ENCODE data around the gene AATK.

DNA sequence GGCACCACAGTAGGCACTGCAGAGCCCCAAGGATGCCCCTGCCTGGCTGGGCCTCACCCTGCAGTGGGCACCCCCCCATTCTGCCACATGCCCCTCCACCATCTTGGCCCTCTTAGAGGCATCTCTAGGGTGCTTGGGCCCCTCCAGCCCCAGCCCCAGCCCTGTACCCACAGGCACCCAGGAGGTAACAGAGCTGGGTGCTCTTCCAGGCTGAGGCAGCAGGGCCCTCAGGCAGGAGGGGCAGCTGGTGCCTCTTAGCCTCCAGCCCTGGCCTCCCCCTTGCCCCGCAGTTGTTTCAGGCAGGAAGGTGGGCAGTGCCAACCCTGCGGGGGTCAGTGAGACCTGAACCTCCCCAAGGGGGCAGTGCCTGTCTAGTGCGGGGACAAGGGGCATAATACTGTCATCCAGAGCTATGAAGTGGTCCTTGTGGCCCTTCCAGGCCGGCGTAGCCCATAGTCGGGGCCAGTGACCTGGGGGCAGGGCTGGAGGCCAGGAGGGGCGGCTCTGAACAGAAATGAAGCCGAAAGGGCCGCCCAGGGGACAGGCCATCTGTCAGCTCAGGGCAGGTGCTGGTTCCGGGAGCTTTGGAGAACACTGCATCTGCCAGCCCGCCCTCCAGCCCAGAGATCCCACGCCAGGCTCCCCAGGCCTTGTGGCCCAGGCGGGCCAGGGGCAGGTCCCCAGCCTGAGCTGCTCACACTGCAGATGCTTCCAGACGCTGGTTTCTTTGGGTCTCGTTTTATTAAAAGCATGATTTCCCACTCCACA, 4.9 kb upstream of the AATK start:
- TF ChIP-seq, protein P1, sequence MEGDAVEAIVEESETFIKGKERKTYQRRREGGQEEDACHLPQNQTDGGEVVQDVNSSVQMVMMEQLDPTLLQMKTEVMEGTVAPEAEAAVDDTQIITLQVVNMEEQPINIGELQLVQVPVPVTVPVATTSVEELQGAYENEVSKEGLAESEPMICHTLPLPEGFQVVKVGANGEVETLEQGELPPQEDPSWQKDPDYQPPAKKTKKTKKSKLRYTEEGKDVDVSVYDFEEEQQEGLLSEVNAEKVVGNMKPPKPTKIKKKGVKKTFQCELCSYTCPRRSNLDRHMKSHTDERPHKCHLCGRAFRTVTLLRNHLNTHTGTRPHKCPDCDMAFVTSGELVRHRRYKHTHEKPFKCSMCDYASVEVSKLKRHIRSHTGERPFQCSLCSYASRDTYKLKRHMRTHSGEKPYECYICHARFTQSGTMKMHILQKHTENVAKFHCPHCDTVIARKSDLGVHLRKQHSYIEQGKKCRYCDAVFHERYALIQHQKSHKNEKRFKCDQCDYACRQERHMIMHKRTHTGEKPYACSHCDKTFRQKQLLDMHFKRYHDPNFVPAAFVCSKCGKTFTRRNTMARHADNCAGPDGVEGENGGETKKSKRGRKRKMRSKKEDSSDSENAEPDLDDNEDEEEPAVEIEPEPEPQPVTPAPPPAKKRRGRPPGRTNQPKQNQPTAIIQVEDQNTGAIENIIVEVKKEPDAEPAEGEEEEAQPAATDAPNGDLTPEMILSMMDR (IDR thresholded peaks at IDR 0.05 in 2 of 3, conservative IDR thresholded peaks at IDR 0.05 in 1 of 3; ENCODE audit: borderline replicate concordance in 1 of 3, insufficient read depth in 1 of 3, low read depth in 2 of 3, low read length in 2 of 3) = no peak
- TF ChIP-seq POLR2AphosphoS5 (IDR thresholded peaks at IDR 0.05; ENCODE audit: low read depth, low read length) = no peak

Data from HCT116 (cell line).